HG03520 (cell line): ENCODE measurements around the gene THOP1.

Source experiments
- ATAC-seq: cut with Tn5 transposase; IDR thresholded peaks from one replicate; pipeline ENCODE4 v1.9.1; 2021; ENCODE audit warnings: mild to moderate bottlenecking, moderate library complexity; ENCODE audit not compliant: unreplicated experiment

Gene THOP1

GRCh38 chr19:2761876-2762782 is 23.2 kb upstream of the THOP1 start:
- ATAC-seq = no peak

GRCh38 chr19:2762783-2763496 is 22.4 kb upstream of the THOP1 start:
- ATAC-seq = no peak

DNA sequence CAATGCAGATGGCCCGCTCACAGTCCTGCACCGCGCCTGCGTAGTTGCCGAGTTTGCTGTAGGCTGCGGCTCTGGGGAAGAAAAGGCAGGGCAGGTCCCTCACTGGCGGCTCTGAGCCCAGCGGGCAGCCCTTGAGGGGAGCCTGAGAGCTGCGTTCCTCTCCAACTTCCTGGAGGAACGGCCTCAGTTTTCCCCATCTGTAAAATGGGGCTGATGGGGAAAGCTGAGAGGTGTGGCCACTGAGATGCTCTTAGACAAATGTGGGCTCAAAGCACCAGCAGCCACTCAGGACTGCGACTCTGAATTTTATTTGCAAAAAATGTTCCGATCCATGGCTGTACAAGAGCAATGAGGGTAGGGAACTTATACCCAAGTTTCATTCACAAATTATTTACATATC is 21.6 kb upstream of the THOP1 start:
- no peak for ATAC-seq

DNA sequence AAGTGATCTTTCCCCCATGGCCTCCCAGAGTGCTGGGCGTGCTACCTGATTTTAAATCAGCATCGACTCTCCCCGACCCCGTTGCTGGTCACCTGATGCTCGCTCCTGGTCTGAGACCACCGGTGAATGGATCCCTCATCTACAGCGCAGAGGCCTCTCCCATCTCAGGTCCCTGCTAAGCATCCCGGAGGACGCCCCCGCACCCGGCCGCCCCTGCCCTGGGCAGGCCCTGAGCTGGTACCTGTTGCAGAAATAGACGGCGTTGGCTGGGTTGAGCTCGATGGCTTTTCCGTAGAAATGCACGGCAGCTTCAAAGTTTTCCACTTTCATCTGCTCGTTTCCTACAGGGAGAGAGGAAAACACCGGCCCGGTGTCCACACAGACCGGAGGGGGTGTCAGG is 20.4 kb upstream of the THOP1 start:
- ATAC-seq = no peak

DNA sequence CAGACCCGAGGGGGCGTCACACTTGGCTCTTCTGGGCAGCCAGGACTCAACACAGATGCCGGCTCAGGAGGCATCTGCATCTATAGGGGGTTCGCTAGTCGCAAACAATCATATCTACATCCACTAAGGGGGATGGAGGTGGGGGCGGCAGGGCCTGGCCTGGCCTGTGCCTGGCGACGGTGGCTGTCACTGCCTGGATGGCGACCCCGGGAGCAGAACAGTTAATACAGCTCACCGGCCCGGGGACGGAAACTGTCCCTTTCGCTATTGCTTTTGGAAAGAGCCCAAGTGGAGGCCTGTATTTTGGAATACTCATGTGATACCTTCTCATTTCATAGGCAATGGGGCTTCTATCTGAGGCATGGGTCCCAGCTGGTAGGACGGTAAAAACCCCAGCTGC is 19.9 kb upstream of the THOP1 start:
- ATAC-seq = no peak

- no peak for ATAC-seq
These were observed 18.5 kb upstream of the THOP1 start for GRCh38 chr19:2766594-2767372.

DNA sequence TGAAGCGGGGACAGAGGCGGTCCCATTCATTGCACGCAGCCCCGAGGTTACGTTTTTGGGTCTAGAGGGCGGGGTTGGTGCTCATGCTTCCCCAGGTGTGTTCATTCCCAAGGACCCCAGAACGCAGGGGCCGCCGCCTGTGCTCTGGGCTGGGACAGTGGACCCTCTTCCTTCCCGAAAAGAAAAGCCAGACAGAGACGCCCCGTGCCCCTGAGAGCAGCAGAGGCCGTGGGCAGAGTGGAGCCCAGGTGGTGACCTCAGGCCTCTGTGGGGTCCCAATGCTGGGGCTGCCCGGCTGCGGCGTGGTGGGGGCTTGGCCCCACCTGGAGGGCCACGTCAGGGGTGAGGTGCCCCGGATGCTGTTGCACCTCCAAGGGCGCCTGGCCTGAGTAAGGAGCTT is 17.6 kb upstream of the THOP1 start:
- ATAC-seq = no peak

- no peak for ATAC-seq
These were observed 16.8 kb upstream of the THOP1 start for GRCh38 chr19:2768365-2769132.

- no peak for ATAC-seq
These were observed 16.1 kb upstream of the THOP1 start for GRCh38 chr19:2769218-2769617.

DNA sequence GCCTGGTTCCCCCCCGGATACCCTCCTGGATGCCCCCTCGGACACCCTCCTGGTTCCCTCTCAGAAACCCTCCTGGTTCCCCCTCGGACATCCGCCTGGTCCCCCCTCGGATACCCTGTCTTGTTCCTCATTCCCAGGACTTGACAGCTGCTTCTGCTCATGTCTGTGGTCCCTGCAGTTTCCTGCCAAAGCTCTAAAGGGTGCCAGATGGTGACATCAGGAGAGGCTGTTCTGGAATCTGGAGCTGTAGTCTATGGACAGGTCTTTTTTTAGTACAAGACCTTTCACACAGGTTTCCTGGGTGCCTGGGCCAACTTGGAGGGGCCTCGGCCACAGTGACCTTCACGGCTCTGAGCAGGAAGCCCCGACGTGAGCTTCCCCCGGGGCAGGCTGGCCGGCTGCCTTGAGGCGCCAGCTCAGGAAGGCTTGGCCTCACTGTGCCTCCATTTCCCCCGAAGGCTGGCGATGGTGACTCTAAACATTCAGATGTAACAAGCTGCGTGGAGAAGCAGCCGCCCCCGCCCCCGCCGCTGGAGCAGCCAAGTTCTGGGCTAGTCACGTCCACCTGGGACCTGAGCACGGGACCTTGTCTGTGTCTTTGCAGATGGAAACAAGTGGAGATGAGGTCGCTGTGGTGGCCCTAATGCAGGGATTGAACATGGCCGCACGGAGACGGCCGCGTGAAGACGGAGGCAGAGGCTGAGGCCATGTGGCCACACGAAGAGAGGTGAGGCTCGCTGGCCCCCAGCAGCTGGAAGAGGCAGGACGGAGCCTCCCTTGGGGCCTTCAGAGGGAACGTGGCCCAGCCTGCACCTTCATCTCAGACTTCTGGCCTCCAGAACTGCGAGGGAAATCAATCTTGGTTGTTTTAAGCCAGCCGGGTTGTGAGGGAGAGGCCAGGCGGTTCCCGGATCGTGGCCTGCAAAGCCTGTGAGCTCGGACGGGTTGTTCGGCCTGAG is 15.0 kb upstream of the THOP1 start:
- no peak for ATAC-seq

DNA sequence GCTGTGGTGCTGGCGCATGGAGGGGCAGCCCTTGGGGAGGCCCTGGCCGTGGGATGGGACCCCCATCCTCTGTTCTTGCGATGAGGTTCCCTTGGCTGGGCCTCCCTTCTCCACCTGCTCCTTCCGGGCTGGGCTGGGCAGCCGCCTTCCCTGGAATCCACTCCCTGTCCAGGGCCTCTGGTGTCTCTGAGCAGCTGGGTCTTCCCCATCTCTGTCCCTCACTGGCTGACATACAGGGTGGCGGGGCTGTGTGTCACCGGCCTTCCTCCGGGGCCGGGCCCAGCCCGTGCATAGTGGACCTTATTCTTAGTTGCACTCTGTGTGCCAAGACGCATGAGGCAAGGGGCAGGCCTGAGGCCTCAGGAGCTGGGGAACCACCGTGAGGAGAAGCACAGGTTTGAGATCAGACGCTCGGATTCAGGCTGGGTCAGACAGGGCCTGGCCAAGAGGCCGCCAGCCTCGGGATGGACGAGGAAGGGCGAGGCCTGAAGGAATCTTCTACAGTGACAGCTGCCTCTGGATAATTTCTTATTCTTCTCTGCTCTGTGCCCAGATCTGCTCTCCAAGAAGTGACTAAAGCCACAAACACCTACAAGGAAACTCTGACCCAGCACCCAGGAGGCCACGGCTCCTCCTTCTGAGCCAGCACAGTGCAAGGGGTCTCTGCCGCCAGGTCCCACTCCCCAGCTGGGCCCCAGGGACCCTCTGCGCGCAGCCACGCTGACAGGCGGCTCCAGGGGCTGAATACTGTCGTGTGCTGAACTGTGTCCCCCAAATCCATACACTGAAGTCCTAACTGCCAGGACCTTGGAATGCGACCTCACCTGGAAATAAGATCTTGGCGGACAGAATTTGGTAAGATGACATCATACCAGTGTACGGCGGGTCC is 13.3 kb upstream of the THOP1 start:
- ATAC-seq = no peak

DNA sequence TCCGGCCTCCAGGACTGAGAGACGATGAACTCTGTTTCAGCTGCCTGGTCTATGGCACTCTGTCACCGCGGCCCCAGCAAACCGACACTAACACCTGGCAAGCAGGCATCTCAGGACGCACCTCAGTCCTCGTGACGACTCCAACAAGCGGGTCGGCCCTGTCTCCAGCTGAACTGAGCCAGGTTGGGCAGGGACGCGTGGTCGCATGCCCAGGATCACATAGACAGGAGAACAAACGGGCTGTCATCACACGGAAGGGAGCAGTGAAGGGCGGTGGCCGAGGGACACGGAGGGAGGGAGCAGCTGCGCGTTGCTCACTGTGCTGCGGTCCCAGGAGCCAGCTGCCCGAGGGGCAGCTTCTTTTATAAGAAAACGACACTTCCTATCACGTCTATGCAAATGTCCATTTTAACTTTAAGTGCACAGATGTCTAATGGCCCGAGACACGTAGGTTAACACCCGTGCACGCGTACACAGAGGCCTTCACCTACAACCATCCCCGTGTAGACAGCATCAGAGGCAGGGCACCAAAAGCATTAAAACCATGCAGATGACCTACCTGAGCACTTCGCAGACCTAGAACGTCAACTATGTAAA is 11.1 kb upstream of the THOP1 start:
- ATAC-seq = no peak

DNA sequence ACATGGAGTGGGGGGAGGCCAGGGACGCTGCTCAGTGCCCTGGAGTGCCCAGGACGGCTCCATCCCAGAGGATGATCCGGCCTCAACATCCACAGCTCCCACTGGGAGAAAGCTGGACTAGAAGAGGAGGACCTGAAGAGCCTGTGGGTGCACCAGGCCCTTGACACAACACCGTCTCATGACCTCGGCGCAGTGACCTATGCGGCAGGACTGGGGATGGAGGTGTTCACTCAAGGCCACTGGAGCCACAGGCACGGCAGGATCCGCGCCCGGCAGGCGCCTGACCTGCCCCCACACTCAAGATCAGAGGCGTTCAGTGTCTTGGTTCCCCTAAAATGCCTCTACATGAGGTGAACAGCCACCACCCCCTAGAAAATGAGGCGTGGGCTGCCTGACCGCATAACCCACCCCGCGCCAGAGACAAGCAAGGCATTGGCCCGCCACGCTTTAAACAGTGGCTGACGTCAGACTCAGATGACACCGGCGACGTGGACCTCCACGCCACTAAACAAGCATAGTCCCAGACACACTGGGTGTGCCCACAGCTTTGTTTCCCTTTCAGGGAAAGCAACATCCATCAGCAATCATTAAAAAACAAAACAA is 10.2 kb upstream of the THOP1 start:
- ATAC-seq = no peak

DNA sequence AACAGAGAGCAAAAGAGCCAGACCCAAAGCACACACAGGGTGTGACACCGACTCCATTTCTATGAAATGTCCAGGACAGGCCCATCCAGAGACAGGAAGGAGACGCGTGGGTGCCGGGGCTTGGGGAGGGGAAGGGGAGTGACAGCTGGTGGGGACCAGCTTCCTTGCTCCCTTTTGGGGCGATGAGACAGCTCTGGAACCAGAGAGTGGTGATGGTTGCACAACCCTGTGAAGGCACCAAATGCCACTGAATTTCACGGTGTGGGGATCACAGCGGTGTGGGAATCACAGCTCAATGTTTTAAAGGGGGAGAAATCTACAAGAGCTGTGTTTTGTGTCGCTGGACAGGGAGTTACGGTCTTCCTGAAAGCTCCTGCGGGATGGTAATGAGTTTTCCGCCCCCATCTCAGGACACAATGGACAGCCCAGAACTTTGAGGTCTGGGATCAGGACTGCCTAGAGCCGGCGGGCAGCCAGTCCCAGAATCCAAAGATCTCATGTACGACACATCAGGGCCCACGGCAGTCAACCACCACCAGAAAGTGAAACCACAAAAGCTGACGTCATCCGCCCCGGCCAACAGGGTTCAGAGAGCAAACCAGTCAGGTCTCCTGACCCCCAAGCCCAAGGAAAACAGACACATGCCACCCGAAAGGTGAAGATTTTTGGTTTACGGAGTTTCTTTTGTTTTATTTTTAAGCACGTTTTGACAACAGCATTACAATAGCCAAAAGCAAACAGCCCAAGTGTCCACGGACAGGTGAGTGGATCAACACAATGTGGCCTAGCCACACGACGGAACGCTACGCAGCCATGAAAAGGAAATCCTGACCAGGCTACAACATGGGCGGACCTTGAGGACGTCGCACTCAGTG is 9.5 kb upstream of the THOP1 start:
- ATAC-seq = no peak

GRCh38 chr19:2777952-2778683 is 7.2 kb upstream of the THOP1 start:
- ATAC-seq = no peak

GRCh38 chr19:2779121-2779740 is 6.1 kb upstream of the THOP1 start:
- no peak for ATAC-seq
